CD14-positive monocyte (primary cell): Measurements from ENCODE around the gene CACHD1. TPM values are rescaled to one million over a fixed set of nuclear protein-coding genes. Genes with fewer than 3 reads are reported as not detected.

Experiments
- DNase-seq, 3 donors: peaks; one replicate each; pipeline ENCODE4 v3.0.0-alpha.2; 2011 to 2022
- H2AFZ ChIP-seq: 2 replicates; pipeline ENCODE4 v1.6.0; 2012; ENCODE audit warnings: mild to moderate bottlenecking, low read depth, low read length, inconsistent platforms; ENCODE audit not compliant: insufficient read depth, poor library complexity, severe bottlenecking
- H3K27ac ChIP-seq, 2 donors: 1 replicate in 1 of 2; 2 replicates in 1 of 2; pipeline ENCODE4 v1.5.1; 2012 to 2013; ENCODE audit warnings: low read length in 2 of 2, control low read depth in 1 of 2, inconsistent platforms in 1 of 2, low read depth in 1 of 2, mild to moderate bottlenecking in 1 of 2
- H3K27me3 ChIP-seq, 2 donors: one replicate each; pipeline versions ENCODE4 v1.6.0 to v1.6.1; 2011 to 2013; ENCODE audit warnings: low read length in 2 of 2; ENCODE audit not compliant: control insufficient read depth in 2 of 2, insufficient read depth in 2 of 2
- H3K36me3 ChIP-seq, 2 donors: replicated peaks in 1 of 2; 1 replicate in 1 of 2; 2 replicates in 1 of 2; pipeline versions ENCODE4 v1.5.1 to v1.6.1; 2012 to 2013; ENCODE audit warnings: low read length in 2 of 2, control low read depth in 1 of 2, inconsistent platforms in 1 of 2, mild to moderate bottlenecking in 1 of 2; ENCODE audit not compliant: insufficient read depth in 2 of 2, control insufficient read depth in 1 of 2
- H3K4me1 ChIP-seq, 2 donors: 1 replicate in 1 of 2; 2 replicates in 1 of 2; pipeline versions ENCODE4 v1.5.1 to v1.6.1; 2012 to 2013; ENCODE audit warnings: low read length in 2 of 2, control low read depth in 1 of 2, inconsistent platforms in 1 of 2, mild to moderate bottlenecking in 1 of 2, moderate library complexity in 1 of 2; ENCODE audit not compliant: insufficient read depth in 2 of 2, control insufficient read depth in 1 of 2
- H3K4me2 ChIP-seq: replicated peaks from 2 replicates; pipeline ENCODE3; 2012; ENCODE audit warnings: low read length, moderate library complexity, mild to moderate bottlenecking; ENCODE audit not compliant: poor library complexity, severe bottlenecking; ENCODE audit errors: extremely low read depth
- H3K4me3 ChIP-seq, 3 experiments: fragments of 200-600 bp in 1 of 3; sonication (generic) in 1 of 3; replicated peaks in 1 of 3; 1 replicate in 2 of 3; 2 replicates in 1 of 3; pipeline ENCODE4 v1.5.1; 2011 to 2013; ENCODE audit warnings: low read length in 3 of 3, mild to moderate bottlenecking in 3 of 3, control low read depth in 2 of 3, low read depth in 2 of 3, inconsistent platforms in 1 of 3, moderate library complexity in 1 of 3
- H3K79me2 ChIP-seq: 2 replicates; pipeline ENCODE4 v1.6.0; 2012; ENCODE audit warnings: mild to moderate bottlenecking, control low read depth, inconsistent platforms, low read length, moderate library complexity; ENCODE audit not compliant: insufficient read depth
- H3K9ac ChIP-seq: 2 replicates; pipeline ENCODE4 v1.6.0; 2017; ENCODE audit warnings: low read length, mild to moderate bottlenecking; ENCODE audit not compliant: insufficient read depth, poor library complexity, severe bottlenecking
- H3K9me3 ChIP-seq, 2 donors: replicated peaks in 1 of 2; 1 replicate in 1 of 2; 2 replicates in 1 of 2; pipeline versions ENCODE4 v1.5.1 to v1.6.1; 2012 to 2013; ENCODE audit warnings: low read length in 2 of 2, control low read depth in 1 of 2; ENCODE audit not compliant: control insufficient read depth in 1 of 2, insufficient read depth in 1 of 2
- H4K20me1 ChIP-seq: 2 replicates; pipeline ENCODE4 v1.6.0; 2012; ENCODE audit warnings: mild to moderate bottlenecking, low read length, control low read depth, moderate library complexity; ENCODE audit not compliant: insufficient read depth
- H3K27ac Mint-ChIP-seq, 7 donors: one replicate each; pipeline ENCODE4 v1.8.0; 2020; ENCODE audit warnings: mild to moderate bottlenecking in 7 of 7, mixed read lengths in 7 of 7, moderate library complexity in 6 of 7, inconsistent platforms in 2 of 7
- H3K27me3 Mint-ChIP-seq, 3 donors: one replicate each; pipeline ENCODE4 v1.8.0; 2021 to 2022; ENCODE audit warnings: low read depth in 3 of 3, mild to moderate bottlenecking in 3 of 3, mixed read lengths in 3 of 3, moderate library complexity in 3 of 3, inconsistent platforms in 1 of 3
- H3K36me3 Mint-ChIP-seq, 2 donors: one replicate each; pipeline ENCODE4 v1.8.0; 2020; ENCODE audit warnings: mixed read lengths in 2 of 2, inconsistent platforms in 1 of 2, mild to moderate bottlenecking in 1 of 2
- H3K4me1 Mint-ChIP-seq: one replicate; pipeline ENCODE4 v1.8.0; 2020; ENCODE audit warnings: mild to moderate bottlenecking, mixed read lengths
- H3K4me3 Mint-ChIP-seq, 2 donors: one replicate each; pipeline ENCODE4 v1.8.0; 2020; ENCODE audit warnings: mild to moderate bottlenecking in 2 of 2, mixed read lengths in 2 of 2, moderate library complexity in 1 of 2
- H3K9me3 Mint-ChIP-seq, 7 donors: one replicate each; pipeline ENCODE4 v1.8.0; 2020 to 2022; ENCODE audit warnings: mixed read lengths in 7 of 7, mild to moderate bottlenecking in 6 of 7, moderate library complexity in 6 of 7, inconsistent platforms in 2 of 7
- WGBS: methylation state at CpG from one replicate; pipeline ENCODE4 v1.1.5; 2013; ENCODE audit warnings: missing lambda C conversion rate; ENCODE audit not compliant: insufficient coverage; 5-methylcytosine and 5-hydroxymethylcytosine counted together
- intact Hi-C, 2 donors: fragments of 100-400 bp; cut with micrococcal nuclease; formaldehyde crosslinking; loops; one replicate each; pipeline versions ENCODE4 v1.15.0 to v1.15.1; 2023
- polyA plus RNA-seq, 3 donors: library from polyadenylated mRNA; depleted of rRNA in 1 of 3; unstranded in 2 of 3; stranded (reverse) in 1 of 3; fragments of 300-500 nt in 2 of 3; fragments of >200 nt in 1 of 3; fragmentation: Illumina TruSeq in 2 of 3; gene quantifications; 1 replicate in 2 of 3; 2 replicates in 1 of 3; pipeline ENCODE4 v1.2.3, GENCODE V29; 2012 to 2021
- TF ChIP-seq, protein P1 (sequence below): fragments of 200-600 bp; IDR thresholded peaks from one replicate; pipeline ENCODE4 v1.8.0; 2022; ENCODE audit warnings: antibody characterized with exemption, mild to moderate bottlenecking

CACHD1 gene
- polyA plus RNA-seq, 3 donors = 0.12 TPM; not detected in 2

DNA sequence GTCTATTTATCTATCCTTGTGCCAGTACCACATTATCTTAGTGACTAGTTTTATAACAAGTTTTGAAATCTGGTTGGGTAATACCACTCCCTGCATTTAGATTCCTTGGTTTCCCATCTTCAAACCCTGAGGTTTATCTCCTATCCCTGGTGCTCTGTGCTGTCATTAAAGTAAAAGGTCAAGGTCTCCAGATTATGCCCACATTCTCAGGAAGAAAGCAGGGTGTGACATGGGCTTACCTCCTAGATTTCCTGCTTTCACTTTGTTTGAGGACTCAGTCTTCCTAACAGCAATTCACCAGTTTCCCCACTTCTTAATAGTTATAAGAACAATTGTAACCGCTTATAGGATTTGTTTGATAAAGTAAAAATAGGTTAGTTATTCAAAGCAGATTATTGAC is 86.0 kb downstream of the CACHD1 start:
- no peaks in the 10 kb centered on the region for H4K20me1 ChIP-seq
- Mint-ChIP-seq H3K4me1 (no peaks in the 10 kb centered on the region), H3K36me3 (no peaks in the 10 kb centered on the region), H3K4me3 (no peak overlapping the region), H3K27ac (no peak overlapping the region), H3K27me3 (peaks cover 0 to 2% (median 0%) of the 10 kb centered on the region in 3 donors), H3K9me3 (peaks cover 0 to 8% (median 0%) of the 10 kb centered on the region in 7 donors)
- TF ChIP-seq, protein P1, sequence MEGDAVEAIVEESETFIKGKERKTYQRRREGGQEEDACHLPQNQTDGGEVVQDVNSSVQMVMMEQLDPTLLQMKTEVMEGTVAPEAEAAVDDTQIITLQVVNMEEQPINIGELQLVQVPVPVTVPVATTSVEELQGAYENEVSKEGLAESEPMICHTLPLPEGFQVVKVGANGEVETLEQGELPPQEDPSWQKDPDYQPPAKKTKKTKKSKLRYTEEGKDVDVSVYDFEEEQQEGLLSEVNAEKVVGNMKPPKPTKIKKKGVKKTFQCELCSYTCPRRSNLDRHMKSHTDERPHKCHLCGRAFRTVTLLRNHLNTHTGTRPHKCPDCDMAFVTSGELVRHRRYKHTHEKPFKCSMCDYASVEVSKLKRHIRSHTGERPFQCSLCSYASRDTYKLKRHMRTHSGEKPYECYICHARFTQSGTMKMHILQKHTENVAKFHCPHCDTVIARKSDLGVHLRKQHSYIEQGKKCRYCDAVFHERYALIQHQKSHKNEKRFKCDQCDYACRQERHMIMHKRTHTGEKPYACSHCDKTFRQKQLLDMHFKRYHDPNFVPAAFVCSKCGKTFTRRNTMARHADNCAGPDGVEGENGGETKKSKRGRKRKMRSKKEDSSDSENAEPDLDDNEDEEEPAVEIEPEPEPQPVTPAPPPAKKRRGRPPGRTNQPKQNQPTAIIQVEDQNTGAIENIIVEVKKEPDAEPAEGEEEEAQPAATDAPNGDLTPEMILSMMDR = no peak
- WGBS = no CpG with 5 or more reads among the region's 1 CpG
- H3K79me2 ChIP-seq = no peaks in the 10 kb centered on the region
- H3K4me3 ChIP-seq = no peak overlapping the region
- H3K9me3 ChIP-seq = no peaks in the 10 kb centered on the region
- no peak for DNase-seq
- no peak overlapping the region for H3K27ac ChIP-seq
- H3K9ac ChIP-seq = no peak overlapping the region
- H3K27me3 ChIP-seq = no peaks in the 10 kb centered on the region
- intact Hi-C loops = no loop called here
- H2AFZ ChIP-seq = no peak overlapping the region
- no peak overlapping the region for H3K4me2 ChIP-seq
- no peaks in the 10 kb centered on the region for H3K36me3 ChIP-seq
- no peaks in the 10 kb centered on the region for H3K4me1 ChIP-seq

DNA sequence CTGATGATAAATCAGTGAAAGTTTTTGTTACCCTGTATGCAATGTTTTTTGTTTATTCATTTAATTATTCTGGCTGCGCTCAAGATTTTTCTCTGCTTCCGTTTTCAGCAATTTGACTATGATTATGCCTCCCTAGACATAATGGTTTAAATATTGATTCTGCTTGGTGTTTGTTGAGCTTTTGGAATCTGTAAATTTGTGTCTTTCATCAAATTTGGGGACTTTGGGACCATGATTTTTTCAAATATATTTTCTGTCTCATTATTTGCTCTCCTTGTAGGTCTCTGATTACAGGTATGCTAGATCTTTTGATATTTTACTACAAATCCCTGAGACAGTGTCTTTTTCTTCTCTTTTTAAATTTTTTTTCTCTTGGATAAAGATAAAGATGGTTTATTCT is 92.1 kb downstream of the CACHD1 start:
- no peaks in the 10 kb centered on the region for H3K36me3 ChIP-seq
- intact Hi-C loops = no loop called here
- no peaks in the 10 kb centered on the region for H3K27me3 ChIP-seq
- TF ChIP-seq, protein P1 = no peak
- no peaks in the 10 kb centered on the region for H3K9me3 ChIP-seq
- H3K9me3 Mint-ChIP-seq = peaks cover 0 to 22% (median 12%) of the 10 kb centered on the region in 7 donors
- DNase-seq = no peak
- H3K27me3 Mint-ChIP-seq = peaks cover 0 to 2% (median 0%) of the 10 kb centered on the region in 3 donors
- no peaks in the 10 kb centered on the region for H4K20me1 ChIP-seq
- WGBS = no CpG with 5 or more reads among the region's 2 CpGs
- H3K4me1 Mint-ChIP-seq = no peaks in the 10 kb centered on the region
- H3K27ac ChIP-seq = no peak overlapping the region
- H3K4me1 ChIP-seq = no peaks in the 10 kb centered on the region
- no peak overlapping the region for H3K4me3 Mint-ChIP-seq
- H3K27ac Mint-ChIP-seq = no peak overlapping the region
- no peak overlapping the region for H3K4me3 ChIP-seq
- H3K79me2 ChIP-seq = no peaks in the 10 kb centered on the region
- H3K4me2 ChIP-seq = no peak overlapping the region
- no peaks in the 10 kb centered on the region for H3K36me3 Mint-ChIP-seq
- no peak overlapping the region for H2AFZ ChIP-seq
- H3K9ac ChIP-seq = no peak overlapping the region
